WTC11 (cell line): ENCODE measurements around the gene GRAMD1A. TPM values are rescaled to one million over a fixed set of nuclear protein-coding genes. Genes with fewer than 3 reads are reported as not detected.
A peak's percentile ranks its signal among the peaks of the same experiment; 100 is the strongest.

ENCODE experiments used
- ATAC-seq: fragments of 200-7000 bp; cut with Tn5 transposase; 2 replicates; pipeline ENCODE4 v1.10.0; 2021; ENCODE audit warnings: mild to moderate bottlenecking, moderate library complexity
- CTCF ChIA-PET: fragments of 300-600 bp; sonication (Branson Sonifier 250); formaldehyde crosslinking; loops from one replicate; lab custom pipeline; 2021; ENCODE audit warnings: antibody characterized with exemption; lab: Charles Lee
- POLR2A ChIA-PET: fragments of 350-600 bp; sonication (Branson Sonifier 250); formaldehyde crosslinking; loops from one replicate; lab custom pipeline; 2021; ENCODE audit warnings: antibody characterized with exemption; lab: Charles Lee
- DNase-seq: peaks from one replicate; pipeline ENCODE4 v3.0.0; 2021; ENCODE audit warnings: low spot score
- H3K27ac Mint-ChIP-seq: 2 replicates; pipeline ENCODE4 v1.8.0; 2021; ENCODE audit warnings: mixed read lengths
- H3K27me3 Mint-ChIP-seq: 2 replicates; pipeline ENCODE4 v1.8.0; 2021; ENCODE audit warnings: low read depth, mild to moderate bottlenecking, moderate library complexity, mixed read lengths
- H3K36me3 Mint-ChIP-seq: 2 replicates; pipeline ENCODE4 v1.8.0; 2021; ENCODE audit warnings: mixed read lengths
- H3K4me1 Mint-ChIP-seq: 2 replicates; pipeline ENCODE4 v1.8.0; 2022; ENCODE audit warnings: mixed read lengths
- H3K4me3 Mint-ChIP-seq: 2 replicates; pipeline ENCODE4 v1.8.0; 2021; ENCODE audit warnings: mild to moderate bottlenecking, moderate library complexity, mixed read lengths
- H3K9me3 Mint-ChIP-seq: 2 replicates; pipeline ENCODE4 v1.8.0; 2021; ENCODE audit warnings: mixed read lengths
- ATF2 ChIP-seq: sonication (generic); formaldehyde crosslinking; IDR thresholded peaks from 2 replicates; pipeline ENCODE4 v1.8.1; 2022; ENCODE audit warnings: low read depth, missing genetic modification reagents, borderline replicate concordance
- CBFB ChIP-seq: sonication (generic); formaldehyde crosslinking; IDR thresholded peaks from 2 replicates; pipeline ENCODE4 v1.8.1; 2022; ENCODE audit warnings: mild to moderate bottlenecking, low read depth, missing genetic modification reagents
- KAT7 ChIP-seq: sonication (generic); formaldehyde crosslinking; IDR thresholded peaks from 2 replicates; pipeline ENCODE4 v1.8.1; 2023; ENCODE audit warnings: missing genetic modification reagents, mild to moderate bottlenecking, borderline replicate concordance
- MXD4 ChIP-seq: fragments of 250-450 bp; sonication (Bioruptor Pico); IDR thresholded peaks from 2 replicates; pipeline ENCODE4 v1.8.0; 2021; ENCODE audit warnings: mild to moderate bottlenecking, moderate library complexity, borderline replicate concordance
- NFYB ChIP-seq: sonication (generic); formaldehyde crosslinking; conservative IDR thresholded peaks from 2 replicates; pipeline ENCODE4 v1.8.0; 2022; ENCODE audit warnings: low read depth, missing genetic modification reagents
- NR2C2 ChIP-seq: sonication (generic); formaldehyde crosslinking; IDR thresholded peaks from 2 replicates; pipeline ENCODE4 v1.8.0; 2022; ENCODE audit warnings: mild to moderate bottlenecking, missing genetic modification reagents
- SOX15 ChIP-seq: fragments of 250-450 bp; sonication (Bioruptor Pico); IDR thresholded peaks from 2 replicates; pipeline ENCODE4 v1.9.0; 2021; ENCODE audit warnings: mild to moderate bottlenecking
- SP1 ChIP-seq: sonication (generic); formaldehyde crosslinking; conservative IDR thresholded peaks from 2 replicates; pipeline ENCODE4 v1.8.1; 2022; ENCODE audit warnings: missing genetic modification reagents
- TEAD1 ChIP-seq: sonication (generic); formaldehyde crosslinking; IDR thresholded peaks from 2 replicates; pipeline ENCODE4 v1.8.0; 2022; ENCODE audit warnings: mild to moderate bottlenecking, missing genetic modification reagents
- ZNF232 ChIP-seq: sonication (generic); formaldehyde crosslinking; IDR thresholded peaks from 2 replicates; pipeline ENCODE4 v1.8.0; 2022; ENCODE audit warnings: mild to moderate bottlenecking, missing genetic modification reagents
- ZNF263 ChIP-seq: sonication (generic); formaldehyde crosslinking; IDR thresholded peaks from 2 replicates; pipeline ENCODE4 v1.8.1; 2022; ENCODE audit warnings: low read depth, mild to moderate bottlenecking, moderate library complexity, missing genetic modification reagents
- ZNF512 ChIP-seq: sonication (generic); formaldehyde crosslinking; IDR thresholded peaks from 2 replicates; pipeline ENCODE4 v1.8.1; 2022; ENCODE audit warnings: missing genetic modification reagents, borderline replicate concordance
- ZNF532 ChIP-seq: fragments of 250-450 bp; sonication (Bioruptor Pico); IDR thresholded peaks from 2 replicates; pipeline ENCODE4 v1.9.0; 2021; ENCODE audit warnings: mild to moderate bottlenecking, borderline replicate concordance
- total RNA-seq: library from RNA; stranded (reverse); gene quantifications from 3 replicates; pipeline ENCODE4 v1.2.3, GENCODE V29; 2021
- TF ChIP-seq, protein P1 (sequence below): sonication (generic); formaldehyde crosslinking; IDR thresholded peaks from 2 replicates; pipeline ENCODE4 v1.8.1; 2023; ENCODE audit warnings: mild to moderate bottlenecking, moderate library complexity, missing genetic modification reagents
- TF ChIP-seq, protein P2 (sequence below): sonication (generic); formaldehyde crosslinking; IDR thresholded peaks from 2 replicates; pipeline ENCODE4 v1.8.0; 2023; ENCODE audit warnings: missing genetic modification reagents
- TF ChIP-seq, protein P3 (sequence below): fragments of 250-450 bp; sonication (Bioruptor Pico); IDR thresholded peaks from 2 replicates; pipeline ENCODE4 v1.9.0; 2021; ENCODE audit warnings: mild to moderate bottlenecking

Gene GRAMD1A
- total RNA-seq, 1 experiment from 2014 or later: 389 TPM

DNA sequence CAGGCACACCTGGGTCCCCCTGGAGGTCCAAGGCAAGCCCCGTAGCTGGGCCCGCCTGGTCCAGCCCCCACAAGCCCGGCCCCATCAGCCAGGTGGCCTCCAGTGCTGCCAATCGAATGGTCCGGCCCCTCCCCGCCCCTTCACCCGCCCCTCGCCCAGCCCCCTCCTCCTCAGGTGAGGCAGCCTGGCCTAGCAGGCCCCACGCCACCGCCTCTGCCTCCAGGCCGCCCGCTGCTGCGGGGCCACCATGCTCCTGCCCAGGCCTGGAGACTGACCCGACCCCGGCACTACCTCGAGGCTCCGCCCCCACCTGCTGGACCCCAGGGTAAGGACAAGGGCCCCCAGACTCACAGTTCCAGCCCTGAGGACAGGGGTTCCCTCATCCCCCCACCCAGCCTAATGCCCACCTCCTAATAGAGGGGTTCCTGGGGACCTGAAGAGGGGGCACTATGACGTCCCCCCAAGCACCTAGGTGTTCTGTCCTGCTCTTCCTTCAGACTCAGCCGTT, 41.5 kb downstream of the GRAMD1A start, which contains the start of gene HPN:
Gene HPN, plus strand, starts transcription at position 174 of the 508 bp plus-strand sequence. CDS start 786 bp downstream, outside the sequence.
- H3K4me3 Mint-ChIP-seq: peak within 1 kb of the TSS; percentile 67

More for the DNA sequence above, 41.5 kb downstream of the GRAMD1A start, which contains the start of gene HPN:
- POLR2A ChIA-PET: interaction anchor here (1.0 kb wide), 1 partner anchor 14 kb away, joined by 3 read pairs; no protein-coding TSS in a partner anchor
- Mint-ChIP-seq H3K9me3 (no peaks in the 10 kb centered on the region), H3K27ac (peak within 1 kb of the TSS; percentile 63), H3K36me3 (no peaks in the 10 kb centered on the region), H3K4me1 (peaks cover 53% of the 10 kb centered on the region), H3K27me3 (no peaks in the 10 kb centered on the region)
- CTCF ChIA-PET: interaction anchor here (0.6 to 1.6 kb wide), 8 partner anchors 10 to 203 kb away, joined by 3 to 9 read pairs (median 4); partner anchors contain the start of gene LGI4
- DNase-seq: peak; percentile 86
- TF ChIP-seq ZNF263 (CRISPR knock-in tag) (no peak), MXD4 (CRISPR knock-in tag) (no peak), SP1 (CRISPR knock-in tag) (0 out of 2 replicates have a peak, but pooled peaks have one; percentile 45), SOX15 (CRISPR knock-in tag) (no peak), CBFB (CRISPR knock-in tag) (0 out of 2 replicates have a peak, but pooled peaks have one; percentile 10), TEAD1 (CRISPR knock-in tag) (no peak), ATF2 (CRISPR knock-in tag) (no peak), ZNF532 (no peak), ZNF232 (no peak), NR2C2 (CRISPR knock-in tag) (no peak), ZNF512 (CRISPR knock-in tag) (no peak), KAT7 (no peak), NFYB (CRISPR knock-in tag) (peak; percentile 52)
- TF ChIP-seq, protein P1, sequence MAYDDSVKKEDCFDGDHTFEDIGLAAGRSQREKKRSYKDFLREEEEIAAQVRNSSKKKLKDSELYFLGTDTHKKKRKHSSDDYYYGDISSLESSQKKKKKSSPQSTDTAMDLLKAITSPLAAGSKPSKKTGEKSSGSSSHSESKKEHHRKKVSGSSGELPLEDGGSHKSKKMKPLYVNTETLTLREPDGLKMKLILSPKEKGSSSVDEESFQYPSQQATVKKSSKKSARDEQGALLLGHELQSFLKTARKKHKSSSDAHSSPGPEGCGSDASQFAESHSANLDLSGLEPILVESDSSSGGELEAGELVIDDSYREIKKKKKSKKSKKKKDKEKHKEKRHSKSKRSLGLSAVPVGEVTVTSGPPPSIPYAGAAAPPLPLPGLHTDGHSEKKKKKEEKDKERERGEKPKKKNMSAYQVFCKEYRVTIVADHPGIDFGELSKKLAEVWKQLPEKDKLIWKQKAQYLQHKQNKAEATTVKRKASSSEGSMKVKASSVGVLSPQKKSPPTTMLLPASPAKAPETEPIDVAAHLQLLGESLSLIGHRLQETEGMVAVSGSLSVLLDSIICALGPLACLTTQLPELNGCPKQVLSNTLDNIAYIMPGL (CRISPR knock-in tag): no peak
- TF ChIP-seq, protein P2, sequence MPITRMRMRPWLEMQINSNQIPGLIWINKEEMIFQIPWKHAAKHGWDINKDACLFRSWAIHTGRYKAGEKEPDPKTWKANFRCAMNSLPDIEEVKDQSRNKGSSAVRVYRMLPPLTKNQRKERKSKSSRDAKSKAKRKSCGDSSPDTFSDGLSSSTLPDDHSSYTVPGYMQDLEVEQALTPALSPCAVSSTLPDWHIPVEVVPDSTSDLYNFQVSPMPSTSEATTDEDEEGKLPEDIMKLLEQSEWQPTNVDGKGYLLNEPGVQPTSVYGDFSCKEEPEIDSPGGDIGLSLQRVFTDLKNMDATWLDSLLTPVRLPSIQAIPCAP (CRISPR knock-in tag): no peak
- TF ChIP-seq, protein P3, sequence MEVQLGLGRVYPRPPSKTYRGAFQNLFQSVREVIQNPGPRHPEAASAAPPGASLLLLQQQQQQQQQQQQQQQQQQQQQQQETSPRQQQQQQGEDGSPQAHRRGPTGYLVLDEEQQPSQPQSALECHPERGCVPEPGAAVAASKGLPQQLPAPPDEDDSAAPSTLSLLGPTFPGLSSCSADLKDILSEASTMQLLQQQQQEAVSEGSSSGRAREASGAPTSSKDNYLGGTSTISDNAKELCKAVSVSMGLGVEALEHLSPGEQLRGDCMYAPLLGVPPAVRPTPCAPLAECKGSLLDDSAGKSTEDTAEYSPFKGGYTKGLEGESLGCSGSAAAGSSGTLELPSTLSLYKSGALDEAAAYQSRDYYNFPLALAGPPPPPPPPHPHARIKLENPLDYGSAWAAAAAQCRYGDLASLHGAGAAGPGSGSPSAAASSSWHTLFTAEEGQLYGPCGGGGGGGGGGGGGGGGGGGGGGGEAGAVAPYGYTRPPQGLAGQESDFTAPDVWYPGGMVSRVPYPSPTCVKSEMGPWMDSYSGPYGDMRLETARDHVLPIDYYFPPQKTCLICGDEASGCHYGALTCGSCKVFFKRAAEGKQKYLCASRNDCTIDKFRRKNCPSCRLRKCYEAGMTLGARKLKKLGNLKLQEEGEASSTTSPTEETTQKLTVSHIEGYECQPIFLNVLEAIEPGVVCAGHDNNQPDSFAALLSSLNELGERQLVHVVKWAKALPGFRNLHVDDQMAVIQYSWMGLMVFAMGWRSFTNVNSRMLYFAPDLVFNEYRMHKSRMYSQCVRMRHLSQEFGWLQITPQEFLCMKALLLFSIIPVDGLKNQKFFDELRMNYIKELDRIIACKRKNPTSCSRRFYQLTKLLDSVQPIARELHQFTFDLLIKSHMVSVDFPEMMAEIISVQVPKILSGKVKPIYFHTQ (CRISPR knock-in tag): no peak
- peak; percentile 85 for ATAC-seq
